ENCODE results near the gene FOXB2. TPM values are rescaled to one million over a fixed set of nuclear protein-coding genes. Genes with fewer than 3 reads are reported as not detected.
A peak's percentile ranks its signal among the peaks of the same experiment; 100 is the strongest.
"Not testable (repeated sequence)": the region's sequence is repeated elsewhere in the genome, so short reads cannot be mapped to it uniquely, and the experiment has no call there.

Gene FOXB2
- total RNA-seq: not detected

DNA sequence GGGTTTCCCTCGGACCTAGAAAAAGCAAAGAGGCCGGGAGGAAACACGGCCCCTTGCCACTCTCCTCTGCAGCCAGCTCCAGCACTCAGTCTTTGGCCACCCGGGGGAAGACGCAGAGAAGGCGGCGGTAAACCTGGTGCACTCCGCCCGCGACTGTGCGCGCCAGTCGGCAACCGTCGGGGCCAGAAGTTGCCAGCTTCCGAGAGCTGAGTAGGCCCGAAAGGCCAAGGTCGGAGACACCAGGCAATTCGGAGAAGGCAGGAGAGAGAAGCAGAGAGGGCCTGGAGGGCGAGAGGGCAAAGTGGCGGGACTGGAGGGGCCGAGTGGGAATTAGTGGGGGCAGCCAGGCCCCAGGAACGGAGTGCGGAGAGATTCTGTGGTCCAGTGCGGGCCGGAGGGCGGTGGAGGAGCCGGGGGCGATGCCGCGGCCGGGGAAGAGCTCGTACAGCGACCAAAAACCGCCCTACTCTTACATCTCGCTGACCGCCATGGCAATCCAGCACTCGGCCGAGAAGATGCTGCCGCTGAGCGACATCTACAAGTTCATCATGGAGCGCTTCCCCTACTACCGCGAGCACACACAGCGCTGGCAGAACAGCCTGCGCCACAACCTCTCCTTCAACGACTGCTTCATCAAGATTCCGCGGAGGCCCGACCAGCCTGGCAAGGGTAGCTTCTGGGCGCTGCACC is at the start of gene FOXB2:
TSS of gene FOXB2 (plus strand) at position 420 of the 690 bp plus-strand sequence. CDS start at position 420, 0 bp downstream.
- peaks cover 86% of the 10 kb centered on the region for H3K27me3 Mint-ChIP-seq (ENCODE audit: low read depth)
- H3K4me3 Mint-ChIP-seq: peak within 1 kb of the TSS; percentile 69 to 72
- no peaks in the 10 kb centered on the region for H3K9me3 Mint-ChIP-seq
- H3K4me1 Mint-ChIP-seq (ENCODE audit: low read depth): peaks cover 37% of the 10 kb centered on the region
- ATAC-seq (replicated peaks in 1 of 2): no peak
- H3K36me3 Mint-ChIP-seq (ENCODE audit: insufficient read depth in 2 of 2): peaks cover 0 to 1% of the 10 kb centered on the region in 2 donors
- peak within 1 kb of the TSS; percentile 63 for H3K27ac Mint-ChIP-seq
- DNase-seq: no peak

- ATAC-seq (replicated peaks in 1 of 2) (no peak), DNase-seq (no peak)
- no peak overlapping the region for H3K27ac Mint-ChIP-seq
- no peaks in the 10 kb centered on the region for H3K36me3 Mint-ChIP-seq (ENCODE audit: insufficient read depth in 2 of 2)
- no peak overlapping the region for H3K4me3 Mint-ChIP-seq
- peaks cover 5% of the 10 kb centered on the region for H3K27me3 Mint-ChIP-seq (ENCODE audit: low read depth)
- H3K9me3 Mint-ChIP-seq: peaks cover 0 to 2% of the 10 kb centered on the region in 2 donors
- no peaks in the 10 kb centered on the region for H3K4me1 Mint-ChIP-seq (ENCODE audit: low read depth)
These were observed 49.7 kb upstream of the FOXB2 start for GRCh38 chr9:76969716-76970115.

DNA sequence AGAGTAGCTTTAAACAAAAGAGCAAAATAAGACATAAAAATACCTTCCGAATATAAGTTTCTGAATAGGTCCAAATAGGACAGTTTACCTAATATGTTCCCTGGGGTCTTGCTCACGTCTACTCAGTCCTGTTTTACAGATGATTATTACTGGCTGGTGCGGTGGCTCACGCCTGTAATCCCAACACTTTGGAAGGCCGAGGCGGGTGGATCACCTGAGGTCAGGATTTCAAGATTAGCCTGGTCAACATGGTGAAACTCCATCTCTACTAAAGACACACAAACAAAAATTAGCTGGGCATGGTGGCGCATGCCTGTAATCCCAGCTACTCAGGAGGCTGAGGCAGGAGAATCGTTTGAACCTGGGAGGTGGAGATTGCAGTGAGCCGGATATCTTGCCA is 40.6 kb upstream of the FOXB2 start:
- H3K27ac Mint-ChIP-seq; DNase-seq; H3K4me1 Mint-ChIP-seq (ENCODE audit: low read depth); ATAC-seq (replicated peaks in 1 of 2); H3K36me3 Mint-ChIP-seq (ENCODE audit: insufficient read depth in 2 of 2); H3K4me3 Mint-ChIP-seq; H3K9me3 Mint-ChIP-seq; H3K27me3 Mint-ChIP-seq (ENCODE audit: low read depth): not testable (repeated sequence)

DNA sequence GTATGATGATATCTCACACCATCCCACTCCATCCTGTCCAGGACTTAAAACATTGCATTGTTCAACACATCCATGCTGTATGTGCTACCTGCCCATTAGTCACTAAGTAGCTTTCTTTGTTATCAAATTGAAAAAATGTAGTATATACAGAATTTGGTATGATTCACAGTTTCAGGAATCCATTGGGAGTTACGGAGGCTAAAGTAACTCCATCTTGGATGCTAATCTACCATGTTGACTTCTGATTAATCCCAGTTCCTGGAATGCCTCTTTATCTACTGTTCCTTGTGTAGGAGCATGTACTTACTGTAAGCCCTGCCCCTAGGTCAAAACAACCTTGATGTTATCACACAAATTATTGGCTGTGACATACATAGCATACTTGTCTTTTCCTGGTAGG is 38.9 kb upstream of the FOXB2 start:
- DNase-seq: no peak
- Mint-ChIP-seq H3K9me3 (no peaks in the 10 kb centered on the region), H3K4me1 (ENCODE audit: low read depth) (no peaks in the 10 kb centered on the region), H3K27me3 (ENCODE audit: low read depth) (peaks cover 5% of the 10 kb centered on the region), H3K27ac (no peak overlapping the region), H3K4me3 (no peak overlapping the region), H3K36me3 (ENCODE audit: insufficient read depth in 2 of 2) (no peaks in the 10 kb centered on the region)
- ATAC-seq (replicated peaks in 1 of 2): no peak

- H3K27ac Mint-ChIP-seq: no peak overlapping the region
- no peaks in the 10 kb centered on the region for H3K9me3 Mint-ChIP-seq
- no peak for ATAC-seq (replicated peaks in 1 of 2)
- peaks cover 11% of the 10 kb centered on the region for H3K27me3 Mint-ChIP-seq (ENCODE audit: low read depth)
- no peak for DNase-seq
- no peaks in the 10 kb centered on the region for H3K4me1 Mint-ChIP-seq (ENCODE audit: low read depth)
- no peaks in the 10 kb centered on the region for H3K36me3 Mint-ChIP-seq (ENCODE audit: insufficient read depth in 2 of 2)
- H3K4me3 Mint-ChIP-seq: no peak overlapping the region
These were observed 35.0 kb upstream of the FOXB2 start for GRCh38 chr9:76984486-76984885.

GRCh38 chr9:76985581-76985980 is 33.9 kb upstream of the FOXB2 start:
- no peak overlapping the region for H3K4me3 Mint-ChIP-seq
- no peak overlapping the region for H3K27ac Mint-ChIP-seq
- no peak for DNase-seq
- no peaks in the 10 kb centered on the region for H3K4me1 Mint-ChIP-seq (ENCODE audit: low read depth)
- H3K9me3 Mint-ChIP-seq: no peaks in the 10 kb centered on the region
- no peak for ATAC-seq (replicated peaks in 1 of 2)
- no peaks in the 10 kb centered on the region for H3K36me3 Mint-ChIP-seq (ENCODE audit: insufficient read depth in 2 of 2)
- H3K27me3 Mint-ChIP-seq (ENCODE audit: low read depth): peaks cover 11% of the 10 kb centered on the region

GRCh38 chr9:76987594-76988200 is 31.8 kb upstream of the FOXB2 start:
- H3K4me1 Mint-ChIP-seq (ENCODE audit: low read depth): no peaks in the 10 kb centered on the region
- no peak overlapping the region for H3K27ac Mint-ChIP-seq
- DNase-seq (peak in 1 of 2 donors; percentile 6), ATAC-seq (replicated peaks in 1 of 2) (no peak)
- no peaks in the 10 kb centered on the region for H3K9me3 Mint-ChIP-seq
- H3K27me3 Mint-ChIP-seq (ENCODE audit: low read depth): peaks cover 11% of the 10 kb centered on the region
- no peak overlapping the region for H3K4me3 Mint-ChIP-seq
- no peaks in the 10 kb centered on the region for H3K36me3 Mint-ChIP-seq (ENCODE audit: insufficient read depth in 2 of 2)

DNA sequence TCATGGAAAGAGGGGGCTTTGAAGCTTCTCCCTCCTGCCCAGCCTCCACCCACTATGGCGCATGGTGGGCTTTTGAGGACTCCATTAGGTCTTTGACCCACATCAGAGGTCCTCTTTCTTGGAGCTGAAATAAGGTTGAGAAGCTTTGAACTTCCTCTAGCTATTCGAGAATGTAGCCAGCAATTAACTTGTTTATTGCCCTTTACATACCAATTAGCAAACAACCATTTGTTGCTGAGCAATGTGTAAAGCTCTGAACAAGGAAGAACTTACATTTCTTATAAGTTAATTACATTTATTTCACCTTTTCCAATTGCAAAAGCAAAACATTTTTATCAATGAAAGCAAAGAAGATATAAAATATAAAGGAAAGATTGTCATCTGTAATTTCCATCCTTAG is 30.5 kb upstream of the FOXB2 start:
- ATAC-seq (replicated peaks in 1 of 2) (no peak), DNase-seq (no peak)
- H3K27ac Mint-ChIP-seq: no peak overlapping the region
- H3K4me3 Mint-ChIP-seq: no peak overlapping the region
- H3K9me3 Mint-ChIP-seq: no peaks in the 10 kb centered on the region
- H3K4me1 Mint-ChIP-seq (ENCODE audit: low read depth): no peaks in the 10 kb centered on the region
- no peaks in the 10 kb centered on the region for H3K36me3 Mint-ChIP-seq (ENCODE audit: insufficient read depth in 2 of 2)
- H3K27me3 Mint-ChIP-seq (ENCODE audit: low read depth): peaks cover 11% of the 10 kb centered on the region

DNA sequence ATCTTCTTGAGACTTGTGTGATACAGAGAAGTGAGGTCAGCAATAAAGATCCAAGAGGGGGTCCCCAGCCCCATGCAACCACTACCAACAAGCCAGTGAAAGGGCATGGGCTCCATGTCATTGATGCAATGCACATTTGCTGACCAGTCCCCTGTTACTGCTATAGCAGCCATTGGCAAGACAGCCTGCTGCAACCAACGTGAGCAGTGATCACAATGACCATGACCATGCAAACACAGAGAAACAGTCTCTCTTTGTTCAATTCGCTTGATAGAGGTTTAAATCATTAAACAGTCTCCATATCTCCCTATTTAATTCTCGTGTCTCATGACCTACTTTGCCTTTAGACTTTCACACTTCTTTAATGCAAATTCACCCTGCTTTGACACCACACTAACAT is 30.0 kb upstream of the FOXB2 start:
- no peak overlapping the region for H3K27ac Mint-ChIP-seq
- H3K4me3 Mint-ChIP-seq: no peak overlapping the region
- H3K27me3 Mint-ChIP-seq (ENCODE audit: low read depth): peaks cover 11% of the 10 kb centered on the region

DNA sequence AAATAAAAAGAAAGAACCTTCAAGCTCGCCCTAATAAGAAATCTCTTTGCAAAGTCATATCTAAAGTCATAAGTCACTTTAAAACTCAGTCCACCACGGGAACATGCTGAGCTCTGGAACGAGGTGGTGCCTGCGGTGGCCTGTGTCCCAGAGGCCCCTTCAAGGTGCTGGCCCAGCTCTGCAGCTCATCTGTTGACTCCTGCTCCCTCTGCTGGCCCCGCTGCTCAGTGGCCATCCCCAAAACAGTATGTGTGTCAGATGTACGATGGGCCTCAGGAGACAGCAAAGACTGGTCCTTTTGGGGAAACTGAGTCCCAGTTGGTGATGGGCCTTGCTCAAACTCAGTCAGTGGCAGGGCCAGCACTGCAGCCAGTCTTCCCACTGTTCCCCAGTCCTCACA is 22.8 kb upstream of the FOXB2 start:
- Mint-ChIP-seq H3K4me3 (no peak overlapping the region), H3K36me3 (ENCODE audit: insufficient read depth in 2 of 2) (no peaks in the 10 kb centered on the region), H3K27me3 (ENCODE audit: low read depth) (peaks cover under 1% of the 10 kb centered on the region), H3K9me3 (no peaks in the 10 kb centered on the region), H3K4me1 (ENCODE audit: low read depth) (no peaks in the 10 kb centered on the region), H3K27ac (no peak overlapping the region)
- DNase-seq (peak; percentile 6 to 14), ATAC-seq (replicated peaks in 1 of 2) (peak in 1 of 2 donors; percentile 38)

More for the DNA sequence above, 30.0 kb upstream of the FOXB2 start:
- ATAC-seq (replicated peaks in 1 of 2) (no peak), DNase-seq (no peak)
- Mint-ChIP-seq H3K9me3 (no peaks in the 10 kb centered on the region), H3K4me1 (ENCODE audit: low read depth) (no peaks in the 10 kb centered on the region), H3K36me3 (ENCODE audit: insufficient read depth in 2 of 2) (no peaks in the 10 kb centered on the region)

- H3K27me3 Mint-ChIP-seq (ENCODE audit: low read depth): peaks cover 23% of the 10 kb centered on the region
- H3K4me1 Mint-ChIP-seq (ENCODE audit: low read depth): no peaks in the 10 kb centered on the region
- H3K27ac Mint-ChIP-seq: no peak overlapping the region
- no peak for DNase-seq
- H3K9me3 Mint-ChIP-seq: no peaks in the 10 kb centered on the region
- no peaks in the 10 kb centered on the region for H3K36me3 Mint-ChIP-seq (ENCODE audit: insufficient read depth in 2 of 2)
- ATAC-seq (replicated peaks in 1 of 2): no peak
- H3K4me3 Mint-ChIP-seq: no peak overlapping the region
These were observed 20.2 kb upstream of the FOXB2 start for GRCh38 chr9:76999261-76999660.

DNA sequence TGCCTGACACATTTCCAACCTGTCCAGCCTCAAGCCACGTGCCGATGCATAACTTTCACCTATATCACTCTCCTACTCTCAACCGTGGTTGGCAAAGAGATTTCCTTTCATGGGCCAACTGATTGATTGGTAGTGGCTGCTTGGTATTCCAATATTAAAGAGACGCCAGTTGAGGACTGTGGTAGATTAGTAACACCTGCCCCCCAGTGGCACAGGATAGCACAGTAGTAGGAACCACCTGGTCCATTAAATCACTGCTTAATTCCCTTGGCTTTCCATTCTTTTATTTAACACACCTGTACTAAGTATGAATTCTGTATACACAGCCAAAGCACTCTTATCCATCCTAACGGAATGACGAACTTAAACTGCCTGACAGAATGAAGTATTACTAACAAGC is 19.1 kb upstream of the FOXB2 start:
- Mint-ChIP-seq H3K27me3 (ENCODE audit: low read depth) (peaks cover 24% of the 10 kb centered on the region), H3K27ac (no peak overlapping the region), H3K4me1 (ENCODE audit: low read depth) (no peaks in the 10 kb centered on the region), H3K4me3 (no peak overlapping the region), H3K36me3 (ENCODE audit: insufficient read depth in 2 of 2) (no peaks in the 10 kb centered on the region), H3K9me3 (no peaks in the 10 kb centered on the region)
- DNase-seq (no peak), ATAC-seq (replicated peaks in 1 of 2) (no peak)

GRCh38 chr9:77003366-77003765 is 16.1 kb upstream of the FOXB2 start:
- DNase-seq: no peak
- peaks cover 31% of the 10 kb centered on the region for H3K27me3 Mint-ChIP-seq (ENCODE audit: low read depth)
- no peaks in the 10 kb centered on the region for H3K36me3 Mint-ChIP-seq (ENCODE audit: insufficient read depth in 2 of 2)
- no peaks in the 10 kb centered on the region for H3K4me1 Mint-ChIP-seq (ENCODE audit: low read depth)
- no peak for ATAC-seq (replicated peaks in 1 of 2)
- H3K27ac Mint-ChIP-seq: no peak overlapping the region
- no peak overlapping the region for H3K4me3 Mint-ChIP-seq
- no peaks in the 10 kb centered on the region for H3K9me3 Mint-ChIP-seq

DNA sequence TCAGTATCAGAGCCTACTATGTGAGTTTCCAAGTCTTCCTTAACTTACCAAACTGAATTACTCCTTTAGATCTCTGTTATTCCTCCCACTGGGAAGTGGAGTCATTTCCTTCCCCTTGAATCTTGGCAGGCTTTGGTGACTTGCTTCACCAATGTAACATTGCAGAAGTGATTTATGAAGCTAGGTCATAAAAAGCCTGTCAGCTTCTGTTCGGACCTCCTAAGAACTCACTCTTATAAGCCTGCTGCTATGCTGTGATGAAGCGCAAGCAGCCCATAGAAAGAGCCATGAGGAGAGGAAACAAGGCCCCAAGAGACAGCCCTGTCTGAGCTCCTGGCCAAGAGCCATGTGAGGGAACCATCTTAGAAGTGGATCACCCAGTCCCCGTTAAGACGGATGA is 14.2 kb upstream of the FOXB2 start:
- no peaks in the 10 kb centered on the region for H3K4me1 Mint-ChIP-seq (ENCODE audit: low read depth)
- peaks cover 39% of the 10 kb centered on the region for H3K27me3 Mint-ChIP-seq (ENCODE audit: low read depth)
- H3K36me3 Mint-ChIP-seq (ENCODE audit: insufficient read depth in 2 of 2): no peaks in the 10 kb centered on the region
- H3K4me3 Mint-ChIP-seq: no peak overlapping the region
- no peak for DNase-seq
- no peaks in the 10 kb centered on the region for H3K9me3 Mint-ChIP-seq
- no peak overlapping the region for H3K27ac Mint-ChIP-seq
- no peak for ATAC-seq (replicated peaks in 1 of 2)
